GM19438 (cell line): ENCODE results near the gene FAM240B.

ENCODE experiments used
- ATAC-seq: cut with Tn5 transposase; IDR thresholded peaks from one replicate; pipeline ENCODE4 v1.9.1; 2021; ENCODE audit warnings: low read depth; ENCODE audit not compliant: unreplicated experiment

FAM240B gene

GRCh38 chr9:38671748-38672147, 48.2 kb downstream of the FAM240B start:
- no peak for ATAC-seq

- no peak for ATAC-seq
These were observed 48.6 kb downstream of the FAM240B start for GRCh38 chr9:38671372-38671731.

- no peak for ATAC-seq
These were observed 49.2 kb downstream of the FAM240B start for GRCh38 chr9:38670542-38671371.

- no peak for ATAC-seq
These were observed 51.0 kb downstream of the FAM240B start for GRCh38 chr9:38668791-38669466.

- ATAC-seq = no peak
These were observed 57.0 kb downstream of the FAM240B start for GRCh38 chr9:38662763-38663593.

- no peak for ATAC-seq
These were observed 60.4 kb downstream of the FAM240B start for GRCh38 chr9:38659538-38659937.

GRCh38 chr9:38656896-38657295, 63.0 kb downstream of the FAM240B start:
- ATAC-seq = no peak

GRCh38 chr9:38652486-38652885, 67.4 kb downstream of the FAM240B start:
- no peak for ATAC-seq

- ATAC-seq = no peak
These were observed 67.9 kb downstream of the FAM240B start for GRCh38 chr9:38652044-38652443.

GRCh38 chr9:38651400-38652042, 68.4 kb downstream of the FAM240B start:
- ATAC-seq = no peak

GRCh38 chr9:38650564-38650963, 69.4 kb downstream of the FAM240B start:
- ATAC-seq = no peak

GRCh38 chr9:38649731-38650363, 70.1 kb downstream of the FAM240B start:
- no peak for ATAC-seq

- no peak for ATAC-seq
These were observed 75.3 kb downstream of the FAM240B start for GRCh38 chr9:38644601-38645000.
